Pulmonary artery endothelial cell (primary cell): ENCODE data around the gene PNMT. TPM values are rescaled to one million over a fixed set of nuclear protein-coding genes. Genes with fewer than 3 reads are reported as not detected.

Experiments
- DNase-seq: peaks from one replicate; pipeline ENCODE4 v3.0.0-alpha.2; 2011; ENCODE audit warnings: low read depth, low spot score
- total RNA-seq: library from RNA; depleted of rRNA; stranded (reverse); fragments of >200 nt; gene quantifications from 2 replicates; pipeline ENCODE4 v1.2.3, GENCODE V29; 2014

The PNMT gene
- total RNA-seq, 1 donor from 2014 or later: not detected

DNA sequence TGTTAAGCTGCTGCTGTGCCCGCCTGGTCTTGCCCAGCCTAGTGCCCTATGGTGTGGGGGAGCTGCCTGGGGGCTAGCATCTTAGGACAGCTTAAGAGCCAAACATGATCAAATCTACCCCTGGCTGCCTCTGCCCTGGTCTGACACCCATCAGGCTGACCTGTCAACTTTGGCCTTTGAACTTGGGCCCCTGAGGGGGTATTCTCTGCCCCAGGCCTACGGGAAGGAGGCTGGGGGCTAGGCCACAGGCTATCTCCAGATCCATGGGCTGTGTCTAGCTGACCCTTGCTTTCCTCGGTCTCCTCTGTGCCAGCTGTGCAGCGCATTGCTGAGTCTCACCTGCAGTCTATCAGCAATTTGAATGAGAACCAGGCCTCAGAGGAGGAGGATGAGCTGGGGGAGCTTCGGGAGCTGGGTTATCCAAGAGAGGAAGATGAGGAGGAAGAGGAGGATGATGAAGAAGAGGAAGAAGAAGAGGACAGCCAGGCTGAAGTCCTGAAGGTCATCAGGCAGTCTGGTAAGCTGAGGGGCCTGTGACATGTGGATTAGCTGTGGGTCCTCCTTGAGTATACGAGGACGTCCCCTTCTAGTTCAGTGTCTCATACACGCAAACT is 34.6 kb upstream of the PNMT start:
- no peak for DNase-seq

DNA sequence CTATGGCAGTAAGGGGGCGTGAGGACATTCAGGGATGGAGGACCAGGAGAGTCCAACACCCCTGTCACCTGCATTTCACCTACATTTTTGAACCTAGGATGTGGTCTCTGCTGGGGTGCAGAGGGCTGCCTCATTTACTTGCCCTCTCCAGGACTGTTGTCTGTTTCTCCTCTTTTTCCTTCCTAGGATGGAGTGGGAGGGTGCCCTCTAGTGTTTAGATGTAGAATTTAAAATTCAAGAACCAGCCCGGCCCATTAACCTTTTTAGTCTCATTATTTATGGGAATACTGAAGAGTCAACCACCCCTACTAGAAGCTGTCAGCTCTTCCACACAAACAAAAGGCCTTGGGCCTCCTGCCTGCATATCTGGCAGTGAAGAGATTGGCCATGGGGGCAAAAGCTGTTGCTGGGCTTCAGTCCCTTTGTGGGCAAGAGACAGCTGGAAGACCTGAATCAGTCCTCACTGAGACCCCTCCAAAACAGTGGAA is 33.8 kb upstream of the PNMT start:
- DNase-seq: no peak

DNA sequence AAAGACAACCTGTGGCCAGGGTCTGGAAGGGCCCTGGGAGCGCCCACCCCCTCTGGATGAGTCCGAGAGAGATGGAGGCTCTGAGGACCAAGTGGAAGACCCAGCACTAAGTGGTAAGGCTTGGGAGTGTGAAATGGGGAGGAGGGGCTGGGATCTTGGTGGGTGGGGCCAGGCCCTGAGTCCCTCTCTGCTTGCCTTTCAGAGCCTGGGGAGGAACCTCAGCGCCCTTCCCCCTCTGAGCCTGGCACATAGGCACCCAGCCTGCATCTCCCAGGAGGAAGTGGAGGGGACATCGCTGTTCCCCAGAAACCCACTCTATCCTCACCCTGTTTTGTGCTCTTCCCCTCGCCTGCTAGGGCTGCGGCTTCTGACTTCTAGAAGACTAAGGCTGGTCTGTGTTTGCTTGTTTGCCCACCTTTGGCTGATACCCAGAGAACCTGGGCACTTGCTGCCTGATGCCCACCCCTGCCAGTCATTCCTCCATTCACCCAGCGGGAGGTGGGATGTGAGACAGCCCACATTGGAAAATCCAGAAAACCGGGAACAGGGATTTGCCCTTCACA is 32.6 kb upstream of the PNMT start:
- DNase-seq: no peak

DNA sequence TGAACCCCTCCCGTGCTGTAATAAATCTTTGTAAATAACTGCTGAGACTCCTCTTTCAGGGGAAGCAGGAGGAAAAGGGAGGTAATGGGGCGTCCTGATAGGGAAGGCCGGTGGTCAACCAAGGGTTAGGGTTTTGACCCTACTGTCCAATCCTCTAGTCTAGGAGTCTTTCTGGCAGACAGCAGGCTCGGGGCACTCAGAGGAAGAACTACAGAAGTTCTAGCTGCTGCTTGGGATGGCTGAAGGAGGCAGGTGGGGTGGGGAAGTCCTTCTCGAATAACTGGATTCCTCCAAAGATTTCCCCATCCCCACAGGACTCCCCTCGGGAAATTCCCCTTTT is 31.7 kb upstream of the PNMT start:
- no peak for DNase-seq

DNA sequence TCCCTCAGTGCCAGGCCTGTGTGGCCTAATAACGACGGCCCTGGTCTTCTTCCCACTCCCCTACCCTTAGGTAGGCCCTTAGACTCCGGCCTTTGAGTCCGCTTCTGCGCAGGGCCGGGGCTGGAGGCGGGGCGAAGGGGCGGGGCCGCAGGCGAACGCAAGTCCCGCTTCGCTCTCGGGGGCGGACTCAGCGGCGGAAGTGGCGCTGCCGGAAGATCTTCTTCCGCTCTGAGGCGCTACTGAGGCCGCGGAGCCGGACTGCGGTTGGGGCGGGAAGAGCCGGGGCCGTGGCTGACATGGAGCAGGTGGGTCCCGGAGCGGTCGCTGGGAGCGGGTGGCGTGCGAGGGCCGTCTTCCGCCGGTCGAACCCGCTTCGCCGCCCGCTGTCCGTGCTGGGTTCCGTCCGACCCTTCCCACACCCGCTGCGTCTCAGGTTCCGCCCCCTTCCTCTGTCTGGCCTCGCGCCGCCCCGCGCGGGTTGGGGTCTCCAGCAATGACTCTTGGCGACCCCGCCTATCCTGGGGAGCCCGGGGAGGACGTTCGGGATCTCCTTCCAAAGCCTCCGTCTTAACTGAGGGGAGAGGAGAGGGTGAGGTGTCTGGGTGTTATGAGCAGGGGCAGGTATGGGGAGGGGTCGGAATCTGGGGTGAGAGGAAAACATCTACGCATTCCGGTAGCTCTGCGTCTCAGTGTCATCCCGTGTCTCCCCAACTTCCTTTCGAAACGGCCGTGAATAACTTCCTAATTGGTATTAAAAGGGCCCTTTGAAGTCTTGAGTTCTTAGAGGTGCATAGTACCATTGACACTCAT is 31.1 kb upstream of the PNMT start, which contains the start of gene STARD3:
TSS of gene STARD3 (plus strand) at position 218 of the 810 bp plus-strand sequence. CDS start 16,388 bp downstream, outside the sequence.
- DNase-seq: peak; percentile 46

DNA sequence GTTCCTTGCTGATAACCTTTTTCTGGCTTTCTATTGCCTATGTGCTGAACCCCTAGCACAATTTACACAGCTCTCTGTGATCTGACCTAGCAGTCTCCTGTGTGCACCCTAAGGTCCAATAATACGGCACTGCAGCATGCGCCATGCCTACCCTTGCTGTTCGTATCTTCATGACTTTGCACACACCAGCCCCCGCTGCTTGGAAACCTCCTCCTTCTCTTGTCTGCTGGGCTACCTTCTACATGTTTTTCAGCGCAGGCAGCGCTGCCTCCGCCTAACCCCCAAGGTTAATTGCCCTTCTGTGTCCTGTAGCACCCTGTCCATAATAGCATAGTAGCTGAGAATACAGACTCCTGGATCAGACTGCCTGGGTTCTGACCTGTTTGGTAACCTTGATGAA is 29.9 kb upstream of the PNMT start:
- no peak for DNase-seq

DNA sequence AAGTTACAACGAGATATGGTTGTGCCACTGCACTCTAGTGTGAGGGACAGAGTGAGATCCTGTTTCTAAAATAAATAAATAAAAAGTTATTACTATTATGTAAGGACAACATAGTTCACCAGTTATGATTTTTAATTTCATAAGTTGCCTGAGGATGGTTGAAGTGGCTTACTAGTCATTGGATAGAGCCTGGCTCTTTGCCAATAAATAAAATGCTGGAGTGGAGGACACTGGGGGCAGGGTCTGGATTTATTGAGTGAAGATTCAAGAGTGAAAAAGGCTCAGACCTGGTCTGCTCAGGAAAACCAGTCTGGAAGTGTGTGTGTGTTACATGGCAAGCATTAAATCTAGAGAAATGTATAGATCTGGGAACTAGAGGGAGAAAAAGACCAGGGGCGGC is 29.2 kb upstream of the PNMT start:
- no peak for DNase-seq

DNA sequence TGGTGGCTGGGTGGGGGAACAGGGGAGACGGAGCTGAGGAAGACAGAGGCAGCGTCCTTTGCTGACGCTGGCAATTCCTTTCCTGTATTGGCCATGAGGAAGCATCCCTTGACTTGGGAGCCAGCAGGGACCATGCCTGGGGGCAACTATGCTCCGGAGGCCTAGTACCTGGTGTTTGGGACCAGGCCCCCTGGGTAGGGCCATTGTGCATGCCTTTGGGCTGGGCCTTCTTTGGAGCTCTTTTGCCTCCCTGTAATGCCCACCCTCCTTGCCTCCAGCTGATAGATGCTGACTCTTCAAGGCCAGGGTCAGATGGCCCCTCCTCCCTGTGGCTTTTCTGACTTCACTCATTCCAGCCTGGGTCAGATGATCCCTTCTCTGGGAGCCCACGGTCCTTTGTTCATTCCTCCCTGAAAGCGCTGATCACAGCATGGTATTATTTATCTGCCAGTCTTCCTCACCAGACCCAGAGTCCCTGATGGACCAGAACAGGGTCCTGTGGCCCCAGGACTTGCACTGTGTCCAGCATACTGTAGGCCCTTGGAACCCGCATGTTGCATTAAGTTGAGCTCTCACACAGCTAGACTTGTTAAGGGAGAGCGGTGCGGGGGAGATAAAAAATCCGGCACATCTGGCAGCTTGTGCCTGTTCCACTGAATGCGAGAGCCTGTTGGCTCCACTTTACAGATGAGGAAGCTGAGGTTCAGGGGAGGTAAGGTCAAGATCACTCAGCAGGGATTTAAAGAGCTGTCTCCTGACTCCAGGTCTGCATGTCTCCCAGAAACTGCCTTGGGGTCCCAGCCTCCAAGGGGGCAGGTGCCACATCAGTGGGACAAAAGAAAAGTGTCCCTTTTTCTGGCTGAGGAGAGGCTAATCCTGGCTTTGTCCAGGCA is 28.4 kb upstream of the PNMT start:
- no peak for DNase-seq

DNA sequence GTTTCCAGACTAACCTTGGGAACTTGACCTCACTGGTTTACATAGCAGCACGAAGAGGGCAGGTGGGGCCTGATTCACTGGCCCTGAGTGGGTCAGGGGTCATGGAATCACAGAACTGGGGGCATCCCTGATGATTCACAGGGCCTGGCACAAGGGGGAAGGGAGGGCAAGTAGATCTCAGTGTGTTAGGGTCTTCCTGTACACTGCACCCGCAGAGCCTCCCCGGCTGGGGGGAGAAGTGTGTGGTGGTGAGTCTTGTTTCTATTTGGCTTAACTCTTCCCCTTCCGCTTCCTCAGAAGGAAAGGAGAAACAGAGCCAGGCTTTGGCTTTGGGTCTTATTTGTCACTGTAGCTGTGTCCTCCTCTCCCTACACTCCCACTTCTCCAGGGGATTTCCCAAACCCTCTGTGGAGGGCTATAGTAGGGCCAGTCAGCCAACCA is 27.6 kb upstream of the PNMT start:
- no peak for DNase-seq

DNA sequence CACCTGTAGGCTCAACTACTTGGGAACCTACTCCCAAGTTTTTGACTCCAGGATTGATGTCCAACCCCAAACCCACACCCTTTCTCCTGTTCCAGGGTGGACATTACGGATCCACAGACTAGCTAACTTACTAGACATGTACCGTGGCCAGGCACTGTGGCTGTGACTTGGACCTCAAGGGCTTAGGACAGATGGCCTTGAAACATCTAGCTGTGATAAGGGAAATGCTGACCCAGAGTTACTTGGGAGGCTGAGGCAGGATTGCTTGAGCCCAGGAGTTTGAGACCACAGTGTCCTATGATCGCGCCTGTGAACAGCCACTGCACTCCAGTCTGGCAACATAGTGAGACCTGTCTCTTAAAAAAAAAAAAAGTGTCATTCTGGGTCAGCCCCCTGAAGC is 27.2 kb upstream of the PNMT start:
- DNase-seq: no peak

DNA sequence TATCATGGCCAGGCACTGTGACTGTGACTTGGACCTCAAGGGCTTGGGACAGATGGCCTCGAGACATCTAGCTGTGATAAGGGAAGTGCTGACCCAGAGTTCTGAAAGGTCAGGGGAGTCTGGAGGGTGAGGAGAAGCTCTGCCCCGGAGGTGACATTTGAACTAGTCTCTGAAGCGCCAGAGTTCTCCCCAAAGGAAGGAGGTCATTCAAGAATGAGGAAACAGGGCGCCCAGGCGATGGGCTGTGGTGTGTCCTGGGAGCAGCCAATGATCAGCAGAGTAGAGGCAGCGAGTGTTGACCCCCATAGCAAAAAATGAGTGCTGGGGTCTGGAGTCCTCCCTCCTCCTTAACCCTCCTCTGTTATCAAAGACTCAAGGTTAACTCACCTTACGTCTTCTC is 26.4 kb upstream of the PNMT start:
- DNase-seq: no peak

DNA sequence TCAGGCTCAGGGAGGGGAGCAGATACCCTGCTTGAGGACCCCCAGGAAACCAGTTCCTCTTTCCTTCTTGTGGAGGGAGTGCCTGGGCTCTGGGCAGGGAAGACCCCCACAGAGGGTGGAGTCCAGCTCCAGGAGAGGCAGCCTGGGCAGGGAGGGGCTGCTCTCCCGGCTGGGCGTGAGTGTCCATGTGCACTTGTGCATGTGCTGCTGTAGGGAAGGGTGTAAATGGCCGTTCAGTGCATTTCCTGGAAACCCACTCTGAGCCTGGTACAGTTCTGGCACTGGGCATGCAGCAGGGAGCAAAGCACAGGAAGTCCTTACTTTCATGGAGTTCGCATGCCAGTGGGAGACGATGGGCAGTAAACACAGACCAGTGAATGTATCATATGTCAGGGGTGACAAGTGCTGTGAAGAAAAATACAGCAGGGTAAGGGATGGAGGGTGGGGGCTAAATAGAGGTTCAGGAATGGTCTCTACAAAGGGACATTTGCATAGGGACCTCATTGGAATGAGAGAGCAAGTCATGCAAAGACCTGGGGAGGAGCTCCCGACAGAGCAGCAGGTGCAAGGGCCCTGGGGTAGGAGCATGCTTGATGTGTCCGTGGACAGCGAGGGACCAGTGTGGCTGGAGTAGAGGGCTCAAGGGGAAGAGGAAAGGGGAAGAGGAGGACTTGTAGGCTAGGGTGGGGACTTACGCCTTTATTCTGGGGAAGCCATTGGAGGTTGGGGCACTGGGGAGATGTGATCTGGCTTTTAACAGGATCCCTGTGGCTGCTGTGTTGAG is 25.8 kb upstream of the PNMT start:
- no peak for DNase-seq

DNA sequence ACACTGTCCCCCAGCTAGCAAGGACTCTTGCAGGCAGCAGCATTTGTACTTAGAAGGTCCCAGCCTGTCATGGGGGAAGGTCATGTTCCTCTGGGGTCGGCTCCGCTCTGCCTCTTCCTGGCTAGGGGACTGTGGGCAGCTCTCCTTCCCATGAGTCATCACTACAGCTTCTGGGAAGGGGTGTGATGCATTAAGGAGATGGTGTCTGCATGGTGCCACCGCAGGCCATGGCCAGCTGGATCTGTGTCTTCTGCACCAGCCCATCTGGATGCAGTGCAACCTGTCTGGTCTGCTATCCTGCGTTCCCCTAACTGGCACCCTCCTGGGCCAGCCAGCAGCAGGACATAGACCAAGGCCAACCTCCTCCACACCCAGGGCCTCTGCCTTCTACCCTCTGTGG is 25.0 kb upstream of the PNMT start:
- no peak for DNase-seq

DNA sequence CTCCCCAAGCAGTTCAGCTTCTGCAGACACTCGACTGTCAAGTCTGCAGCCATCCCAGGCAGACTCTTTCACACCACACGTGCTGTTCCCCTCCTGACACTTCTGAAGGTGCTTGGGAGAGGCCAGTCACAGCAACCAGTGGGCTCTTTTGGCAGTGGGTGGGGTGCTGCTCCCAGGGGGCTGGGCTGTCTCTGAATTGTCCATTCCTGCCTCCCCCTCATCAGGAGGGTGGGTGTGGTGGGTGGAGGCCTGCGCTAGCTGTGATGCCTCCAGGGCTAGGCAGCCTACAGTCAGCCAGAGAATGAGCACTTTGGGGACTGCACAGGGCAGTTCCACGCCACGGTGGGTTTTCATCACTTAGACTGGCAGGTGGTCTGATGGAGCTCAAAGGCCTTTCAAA is 21.0 kb upstream of the PNMT start:
- no peak for DNase-seq

DNA sequence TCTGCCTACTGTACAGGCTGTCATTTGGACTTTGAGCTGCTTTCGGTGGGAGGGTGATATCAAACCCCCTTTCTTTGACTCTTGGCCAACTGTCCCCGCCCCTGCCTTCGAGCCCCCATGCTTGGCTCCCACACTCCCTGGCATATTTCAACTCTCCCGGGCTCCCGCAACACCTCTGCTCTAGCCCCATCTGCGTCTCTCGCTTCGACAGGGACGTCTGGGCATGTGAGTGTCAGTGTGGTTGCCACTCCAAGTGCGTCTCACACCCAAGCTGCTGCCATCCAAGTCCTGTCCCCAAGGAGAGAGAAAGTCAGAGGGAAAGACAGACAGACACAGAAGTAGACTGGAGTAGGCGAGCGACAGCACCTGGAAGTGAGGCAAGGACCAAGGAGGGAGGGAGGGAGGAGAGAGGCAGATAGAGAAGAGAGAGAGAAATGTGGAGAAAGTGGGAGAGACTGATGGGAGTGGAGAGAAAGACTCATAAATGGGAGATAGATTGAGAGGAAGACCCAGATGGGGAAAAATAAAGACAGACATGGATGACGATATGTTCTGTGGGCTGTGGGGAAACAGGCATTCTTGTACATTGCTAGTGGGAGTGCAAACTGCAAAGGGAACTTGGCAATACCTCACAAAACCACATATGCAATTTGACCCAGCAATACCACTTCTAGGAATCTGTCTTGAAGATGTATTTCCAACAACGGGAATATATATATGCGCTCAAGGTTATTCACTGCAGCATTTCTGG is 19.5 kb upstream of the PNMT start:
- DNase-seq: no peak

DNA sequence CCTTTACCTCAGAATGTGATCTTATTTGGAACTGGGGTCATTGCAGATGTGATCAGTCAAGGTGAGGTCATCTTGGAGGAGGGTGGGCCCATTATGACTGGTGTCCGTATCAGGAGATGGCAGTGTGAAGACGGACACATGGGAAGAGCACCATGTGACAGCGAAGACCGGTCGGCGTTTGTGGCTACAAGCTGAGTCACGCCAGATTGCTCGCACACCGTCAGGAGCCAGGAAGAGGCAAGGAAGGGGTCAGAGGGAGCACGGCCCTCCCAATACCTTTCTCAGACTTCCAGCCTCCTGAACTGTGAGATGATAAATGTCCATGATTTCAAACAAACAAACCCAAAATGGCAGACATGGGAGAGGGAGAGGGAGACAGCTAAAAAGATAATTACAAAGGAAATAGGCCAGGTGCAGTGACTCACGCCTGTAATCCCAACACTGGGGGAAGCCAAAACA is 18.1 kb upstream of the PNMT start:
- no peak for DNase-seq

DNA sequence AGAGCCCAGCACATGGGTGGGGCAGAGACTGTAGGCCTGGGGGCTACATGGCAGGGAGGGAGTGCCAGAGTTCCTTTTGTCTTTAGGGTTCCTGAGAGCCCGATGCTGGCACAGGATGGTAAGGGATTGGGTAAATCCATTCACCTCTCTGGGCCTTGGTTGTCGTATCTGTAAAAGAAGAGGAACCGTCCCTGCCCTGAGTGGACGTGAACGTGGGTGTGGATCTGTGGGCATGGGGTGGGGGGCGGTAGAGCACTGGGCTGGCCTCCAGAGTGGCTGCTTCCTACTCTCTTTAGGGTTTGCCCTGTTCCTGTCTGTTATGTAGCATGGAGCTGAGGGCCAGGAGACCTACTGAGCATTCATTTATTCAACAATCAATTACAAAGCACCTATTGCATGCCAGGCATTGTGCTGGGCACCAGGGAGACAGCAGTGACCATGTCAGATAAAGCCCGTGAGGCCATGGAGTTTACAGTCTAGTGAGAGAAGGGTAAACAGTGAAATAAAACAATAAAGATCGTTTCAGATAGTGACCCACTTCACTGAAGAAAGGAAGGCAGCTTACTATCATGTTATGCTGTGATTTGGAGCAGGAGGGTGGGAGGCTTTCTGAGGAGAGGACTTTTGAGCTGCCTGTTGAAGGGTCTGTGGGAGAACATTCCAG is 16.2 kb upstream of the PNMT start:
- DNase-seq: no peak

DNA sequence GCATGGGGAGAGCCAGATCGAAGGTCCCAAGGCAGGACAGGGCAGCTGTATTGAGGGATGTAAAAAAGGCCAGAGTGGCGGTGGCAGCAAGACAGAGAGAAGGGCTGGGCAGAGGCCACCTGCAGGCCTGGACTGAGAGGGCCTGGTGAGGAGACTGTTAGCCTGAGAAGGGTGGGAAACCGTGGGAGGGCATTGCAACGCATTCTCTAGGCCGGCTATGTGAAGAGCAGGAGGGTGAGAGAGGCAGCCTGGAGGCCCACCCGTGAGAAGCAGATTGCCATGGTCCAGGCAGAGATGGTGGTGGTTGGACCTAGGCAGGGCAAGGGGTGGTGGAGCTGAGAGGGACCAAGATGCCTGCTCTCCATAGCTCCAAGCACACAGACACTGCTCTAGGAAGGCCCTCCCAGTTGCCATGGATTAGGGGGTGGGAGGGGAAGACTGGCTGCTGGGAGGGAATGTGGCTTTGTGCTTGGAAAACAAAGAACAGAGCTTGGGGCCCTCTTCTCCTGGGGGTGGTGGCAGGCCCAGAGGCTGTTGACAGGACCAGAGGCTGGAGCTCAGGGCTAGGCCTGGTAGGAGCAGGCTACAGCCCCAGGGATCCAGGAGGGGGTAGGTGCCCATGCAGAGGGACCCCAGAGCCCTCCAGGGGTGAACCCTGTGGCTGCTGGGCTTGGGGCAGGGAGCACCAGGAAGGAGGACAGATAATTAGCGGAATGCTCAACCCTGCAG is 15.5 kb upstream of the PNMT start:
- DNase-seq: no peak

DNA sequence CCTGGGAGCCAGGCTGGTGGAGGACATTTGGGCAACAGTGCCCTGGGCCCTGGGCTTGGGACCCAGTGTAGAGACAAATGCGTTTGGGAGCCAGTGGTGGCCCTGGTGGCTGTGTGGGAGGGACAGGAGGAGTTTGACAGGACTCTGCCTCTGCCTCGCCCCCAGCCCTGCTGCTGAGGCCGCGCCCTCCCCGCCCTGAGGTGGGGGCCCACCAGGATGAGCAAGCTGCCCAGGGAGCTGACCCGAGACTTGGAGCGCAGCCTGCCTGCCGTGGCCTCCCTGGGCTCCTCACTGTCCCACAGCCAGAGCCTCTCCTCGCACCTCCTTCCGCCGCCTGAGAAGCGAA is 15.0 kb upstream of the PNMT start:
- no peak for DNase-seq
